ENCODE measurements around the gene MTCL1.

DNA sequence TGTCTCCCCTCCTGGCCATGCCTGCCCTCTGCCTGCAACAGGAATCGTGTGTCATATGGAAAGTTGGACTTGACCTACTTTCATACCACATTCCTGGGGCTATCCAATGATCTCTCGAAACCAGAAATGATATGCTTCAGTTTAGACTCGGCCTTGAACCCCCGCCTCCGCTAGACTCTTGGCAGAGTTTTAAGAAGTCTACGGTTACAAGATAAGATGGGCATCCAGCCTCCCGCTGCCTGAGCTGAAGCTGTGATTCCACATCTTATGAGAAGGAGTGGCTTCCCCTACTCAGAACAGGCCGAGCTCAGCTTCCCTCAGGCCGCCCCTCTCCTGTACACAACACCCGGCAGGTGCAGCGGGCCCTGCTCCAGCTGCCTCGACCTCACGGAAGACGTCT lies 73.9 kb downstream of the MTCL1 start:
- TF ChIP-seq EZH2phosphoT487 (IDR thresholded peaks at IDR 0.05; ENCODE audit: borderline replicate concordance), result no peak
- TF ChIP-seq, protein P1, sequence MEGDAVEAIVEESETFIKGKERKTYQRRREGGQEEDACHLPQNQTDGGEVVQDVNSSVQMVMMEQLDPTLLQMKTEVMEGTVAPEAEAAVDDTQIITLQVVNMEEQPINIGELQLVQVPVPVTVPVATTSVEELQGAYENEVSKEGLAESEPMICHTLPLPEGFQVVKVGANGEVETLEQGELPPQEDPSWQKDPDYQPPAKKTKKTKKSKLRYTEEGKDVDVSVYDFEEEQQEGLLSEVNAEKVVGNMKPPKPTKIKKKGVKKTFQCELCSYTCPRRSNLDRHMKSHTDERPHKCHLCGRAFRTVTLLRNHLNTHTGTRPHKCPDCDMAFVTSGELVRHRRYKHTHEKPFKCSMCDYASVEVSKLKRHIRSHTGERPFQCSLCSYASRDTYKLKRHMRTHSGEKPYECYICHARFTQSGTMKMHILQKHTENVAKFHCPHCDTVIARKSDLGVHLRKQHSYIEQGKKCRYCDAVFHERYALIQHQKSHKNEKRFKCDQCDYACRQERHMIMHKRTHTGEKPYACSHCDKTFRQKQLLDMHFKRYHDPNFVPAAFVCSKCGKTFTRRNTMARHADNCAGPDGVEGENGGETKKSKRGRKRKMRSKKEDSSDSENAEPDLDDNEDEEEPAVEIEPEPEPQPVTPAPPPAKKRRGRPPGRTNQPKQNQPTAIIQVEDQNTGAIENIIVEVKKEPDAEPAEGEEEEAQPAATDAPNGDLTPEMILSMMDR (conservative IDR thresholded peaks at IDR 0.05; ENCODE audit: low read length), result no peak

Data from Loucy (cell line).